Measurements from ENCODE around the gene USP7. TPM values are rescaled to one million over a fixed set of nuclear protein-coding genes. Genes with fewer than 3 reads are reported as not detected.
"Not testable (repeated sequence)": the region's sequence is repeated elsewhere in the genome, so short reads cannot be mapped to it uniquely, and the experiment has no call there.

USP7 gene
- total RNA-seq, 2 donors from 2014 or later = 126 to 131 TPM

GRCh38 chr16:8880839-8881510 lies 82.7 kb downstream of the USP7 start:
- Mint-ChIP-seq H3K36me3 (ENCODE audit: insufficient read depth in 2 of 2) (no peaks in the 10 kb centered on the region), H3K9me3 (no peaks in the 10 kb centered on the region), H3K4me1 (ENCODE audit: low read depth) (peaks cover 19% of the 10 kb centered on the region), H3K27ac (no peak overlapping the region), H3K27me3 (ENCODE audit: low read depth) (peaks cover 7% of the 10 kb centered on the region), H3K4me3 (no peak overlapping the region)
- ATAC-seq (replicated peaks in 1 of 2) (no peak), DNase-seq (no peak)

GRCh38 chr16:8878523-8878911 lies 85.2 kb downstream of the USP7 start:
- H3K4me3 Mint-ChIP-seq = no peak overlapping the region
- peaks cover 22% of the 10 kb centered on the region for H3K4me1 Mint-ChIP-seq (ENCODE audit: low read depth)
- H3K27ac Mint-ChIP-seq = no peak overlapping the region
- no peaks in the 10 kb centered on the region for H3K9me3 Mint-ChIP-seq
- no peak for ATAC-seq (replicated peaks in 1 of 2)
- no peak for DNase-seq
- H3K36me3 Mint-ChIP-seq (ENCODE audit: insufficient read depth in 2 of 2) = no peaks in the 10 kb centered on the region
- H3K27me3 Mint-ChIP-seq (ENCODE audit: low read depth) = no peaks in the 10 kb centered on the region

- Mint-ChIP-seq H3K4me3 (no peak overlapping the region), H3K36me3 (ENCODE audit: insufficient read depth in 2 of 2) (no peaks in the 10 kb centered on the region), H3K27me3 (ENCODE audit: low read depth) (no peaks in the 10 kb centered on the region), H3K27ac (no peak overlapping the region), H3K9me3 (no peaks in the 10 kb centered on the region), H3K4me1 (ENCODE audit: low read depth) (peaks cover 24% of the 10 kb centered on the region)
- DNase-seq = no peak
- ATAC-seq (replicated peaks in 1 of 2) = peak in 1 of 2 donors; percentile 20
These were observed 85.7 kb downstream of the USP7 start for GRCh38 chr16:8877894-8878522.

DNA sequence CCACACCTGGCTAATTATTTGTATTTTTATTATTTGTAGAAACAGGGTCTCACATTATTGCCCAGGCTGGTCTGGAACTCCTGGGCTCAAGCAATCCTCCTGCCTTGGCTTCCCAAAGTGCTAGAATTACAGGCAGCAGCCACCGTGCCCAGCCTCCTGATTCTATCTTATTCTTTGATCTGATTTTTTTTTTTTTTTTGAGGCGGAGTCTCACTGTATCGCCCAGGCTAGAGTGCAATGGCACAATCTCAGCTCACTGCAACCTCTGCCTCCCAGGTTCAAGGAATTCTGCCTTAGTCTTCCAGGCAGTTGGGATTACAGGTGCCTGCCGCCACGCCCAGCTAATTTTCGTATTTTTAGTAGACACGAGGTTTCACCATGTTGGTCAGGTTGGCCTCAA lies 88.4 kb downstream of the USP7 start:
- not testable (repeated sequence) for H3K27ac Mint-ChIP-seq; H3K27me3 Mint-ChIP-seq (ENCODE audit: low read depth); H3K4me3 Mint-ChIP-seq; H3K9me3 Mint-ChIP-seq; ATAC-seq (replicated peaks in 1 of 2); DNase-seq; H3K36me3 Mint-ChIP-seq (ENCODE audit: insufficient read depth in 2 of 2)
- H3K4me1 Mint-ChIP-seq (ENCODE audit: low read depth) = peaks cover 39% of the 10 kb centered on the region

DNA sequence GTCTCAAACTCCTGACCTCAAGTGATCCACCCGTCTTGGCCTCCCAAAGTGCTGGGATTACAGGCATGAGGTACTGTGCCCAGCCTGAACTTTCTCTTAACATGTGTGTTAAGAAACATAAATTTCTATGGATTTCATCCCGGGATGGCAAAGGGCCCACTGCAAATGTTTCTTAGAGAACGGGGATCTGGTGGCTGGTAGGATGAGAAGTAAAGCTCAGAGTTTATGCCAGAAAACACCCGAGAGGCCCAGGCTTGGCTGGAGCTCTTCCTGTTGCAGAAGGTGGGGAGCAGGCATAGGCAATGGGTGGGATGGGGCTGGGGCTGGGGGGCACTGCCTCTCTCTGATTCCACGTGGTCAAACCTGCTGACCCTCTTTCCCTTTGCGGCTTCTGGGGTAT lies 89.3 kb downstream of the USP7 start:
- Mint-ChIP-seq H3K4me3 (no peak overlapping the region), H3K9me3 (no peaks in the 10 kb centered on the region), H3K27ac (no peak overlapping the region), H3K36me3 (ENCODE audit: insufficient read depth in 2 of 2) (no peaks in the 10 kb centered on the region), H3K27me3 (ENCODE audit: low read depth) (no peaks in the 10 kb centered on the region), H3K4me1 (ENCODE audit: low read depth) (peaks cover 44% of the 10 kb centered on the region)
- ATAC-seq (replicated peaks in 1 of 2) = no peak
- DNase-seq = no peak

GRCh38 chr16:8873866-8874195 lies 89.9 kb downstream of the USP7 start:
- peaks cover 49% of the 10 kb centered on the region for H3K4me1 Mint-ChIP-seq (ENCODE audit: low read depth)
- ATAC-seq (replicated peaks in 1 of 2); DNase-seq; H3K4me3 Mint-ChIP-seq; H3K9me3 Mint-ChIP-seq; H3K27me3 Mint-ChIP-seq (ENCODE audit: low read depth); H3K27ac Mint-ChIP-seq; H3K36me3 Mint-ChIP-seq (ENCODE audit: insufficient read depth in 2 of 2): not testable (repeated sequence)

- no peaks in the 10 kb centered on the region for H3K9me3 Mint-ChIP-seq
- no peaks in the 10 kb centered on the region for H3K36me3 Mint-ChIP-seq (ENCODE audit: insufficient read depth in 2 of 2)
- peaks cover 43% of the 10 kb centered on the region for H3K4me1 Mint-ChIP-seq (ENCODE audit: low read depth)
- ATAC-seq (replicated peaks in 1 of 2) = no peak
- DNase-seq = no peak
- no peak overlapping the region for H3K27ac Mint-ChIP-seq
- no peak overlapping the region for H3K4me3 Mint-ChIP-seq
- no peaks in the 10 kb centered on the region for H3K27me3 Mint-ChIP-seq (ENCODE audit: low read depth)
These were observed 90.5 kb downstream of the USP7 start for GRCh38 chr16:8872967-8873865.

- H3K27ac Mint-ChIP-seq = no peak overlapping the region
- no peak for DNase-seq
- H3K27me3 Mint-ChIP-seq (ENCODE audit: low read depth) = no peaks in the 10 kb centered on the region
- no peak overlapping the region for H3K4me3 Mint-ChIP-seq
- no peaks in the 10 kb centered on the region for H3K9me3 Mint-ChIP-seq
- peaks cover 3 to 5% of the 10 kb centered on the region in 2 donors for H3K36me3 Mint-ChIP-seq (ENCODE audit: insufficient read depth in 2 of 2)
- ATAC-seq (replicated peaks in 1 of 2) = no peak
- peaks cover 46% of the 10 kb centered on the region for H3K4me1 Mint-ChIP-seq (ENCODE audit: low read depth)
These were observed 91.6 kb downstream of the USP7 start for GRCh38 chr16:8872071-8872470.

- not testable (repeated sequence) for H3K27me3 Mint-ChIP-seq (ENCODE audit: low read depth); H3K27ac Mint-ChIP-seq; ATAC-seq (replicated peaks in 1 of 2); H3K9me3 Mint-ChIP-seq; H3K36me3 Mint-ChIP-seq (ENCODE audit: insufficient read depth in 2 of 2); DNase-seq
- peak overlapping the region; percentile 95 to 100 for H3K4me3 Mint-ChIP-seq
- peaks cover 65% of the 10 kb centered on the region for H3K4me1 Mint-ChIP-seq (ENCODE audit: low read depth)
These were observed 93.8 kb downstream of the USP7 start for GRCh38 chr16:8869988-8870241.

DNA sequence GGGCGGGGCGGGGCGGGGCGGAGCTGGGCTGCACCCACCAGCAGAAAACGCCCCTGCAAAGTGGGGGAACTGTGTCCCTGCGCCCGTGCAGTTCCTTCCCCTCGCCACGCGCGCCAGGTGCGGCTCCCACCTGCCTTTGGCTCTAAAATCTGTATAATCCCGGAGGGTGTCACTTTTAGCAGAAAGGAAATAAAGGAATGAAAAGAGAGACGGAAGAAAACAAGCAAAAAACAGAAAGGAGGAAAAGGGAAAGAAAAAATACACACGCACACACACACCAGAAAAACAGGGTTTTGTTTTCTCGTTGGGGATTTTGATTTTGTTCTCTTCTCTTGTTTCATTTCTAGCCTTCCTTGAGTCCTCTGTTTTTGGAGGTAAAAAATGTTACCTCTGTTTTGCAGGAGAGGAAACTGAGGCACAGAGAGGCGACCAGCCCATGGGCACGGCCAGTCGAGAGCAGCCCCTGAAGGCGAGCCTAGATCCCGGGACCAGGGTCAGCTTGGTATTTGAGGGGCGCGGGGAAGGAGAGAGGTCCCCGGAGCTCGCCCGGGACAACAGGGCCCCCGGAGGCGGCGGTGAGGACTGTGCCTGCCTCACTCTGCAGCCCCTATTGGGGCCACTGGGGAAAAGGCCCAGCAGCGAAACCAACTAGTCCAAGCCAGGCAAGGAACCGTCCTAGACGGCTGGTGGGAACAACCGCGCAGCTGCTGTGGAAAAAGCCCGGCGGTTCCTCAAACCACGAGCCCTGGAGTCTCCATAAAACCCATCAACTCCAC lies 94.3 kb downstream of the USP7 start:
- peaks cover 4 to 5% of the 10 kb centered on the region in 2 donors for H3K36me3 Mint-ChIP-seq (ENCODE audit: insufficient read depth in 2 of 2)
- H3K4me1 Mint-ChIP-seq (ENCODE audit: low read depth) = peaks cover 63% of the 10 kb centered on the region
- DNase-seq (no peak), ATAC-seq (replicated peaks in 1 of 2) (no peak)
- peak overlapping the region; percentile 96 for H3K27ac Mint-ChIP-seq
- H3K9me3 Mint-ChIP-seq = no peaks in the 10 kb centered on the region
- H3K4me3 Mint-ChIP-seq = peak overlapping the region; percentile 95 to 100
- H3K27me3 Mint-ChIP-seq (ENCODE audit: low read depth) = no peaks in the 10 kb centered on the region

DNA sequence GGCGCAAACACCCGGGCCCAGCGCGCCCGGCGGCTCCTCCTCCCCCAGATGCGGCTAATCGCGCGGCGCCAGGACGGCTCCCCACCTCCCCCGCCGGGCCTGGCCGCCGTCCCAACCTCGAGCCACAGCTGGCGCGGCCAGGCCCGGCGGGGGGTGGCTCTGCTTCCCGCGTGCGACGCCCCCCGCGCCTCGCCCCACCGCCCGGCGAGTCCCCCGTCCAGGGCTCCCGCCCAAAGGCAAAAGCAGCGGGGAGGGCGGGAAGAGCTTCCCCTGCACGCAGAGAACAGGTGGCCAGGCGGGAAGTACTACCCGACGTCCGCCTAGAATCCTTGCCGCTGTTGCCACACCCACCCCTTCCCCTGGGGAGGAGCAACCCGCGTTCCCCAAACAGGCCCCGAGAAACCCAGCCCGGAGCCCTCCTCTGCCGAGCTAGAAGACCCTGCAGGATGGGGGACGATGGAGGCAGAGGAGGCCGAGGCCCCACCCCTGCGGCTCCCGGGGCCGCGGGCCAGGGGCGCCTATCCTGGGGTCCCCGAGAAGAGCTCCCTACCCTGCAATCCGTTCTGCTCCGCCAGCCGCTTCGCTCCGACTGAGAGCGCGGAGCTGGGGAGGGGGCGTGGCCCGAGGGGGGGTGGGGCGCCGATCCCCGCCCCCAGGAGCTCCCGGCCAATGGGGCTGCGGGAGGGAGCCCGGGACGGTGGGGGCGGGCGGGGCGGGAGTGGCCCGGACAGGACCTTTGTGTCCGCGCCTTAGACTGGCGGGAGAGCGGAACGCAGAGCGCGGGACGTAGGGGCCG lies 95.1 kb downstream of the USP7 start, which contains the start of gene CARHSP1:
Gene CARHSP1, minus strand, starts transcription at position 591 of the 796 bp plus-strand sequence. CDS start 9,678 bp downstream, outside the sequence.
- Mint-ChIP-seq H3K4me1 (ENCODE audit: low read depth) (peaks cover 58% of the 10 kb centered on the region), H3K36me3 (ENCODE audit: insufficient read depth in 2 of 2) (peaks cover 4 to 5% of the 10 kb centered on the region in 2 donors), H3K9me3 (no peaks in the 10 kb centered on the region), H3K27me3 (ENCODE audit: low read depth) (no peaks in the 10 kb centered on the region), H3K4me3 (peak within 1 kb of the TSS; percentile 95 to 100), H3K27ac (peak within 1 kb of the TSS; percentile 96)
- ATAC-seq (replicated peaks in 1 of 2) (peak; percentile 77 to 79), DNase-seq (peak; percentile 83 to 91)

GRCh38 chr16:8867932-8868415 lies 95.7 kb downstream of the USP7 start:
- H3K36me3 Mint-ChIP-seq (ENCODE audit: insufficient read depth in 2 of 2) = peaks cover 4 to 5% of the 10 kb centered on the region in 2 donors
- no peaks in the 10 kb centered on the region for H3K9me3 Mint-ChIP-seq
- H3K4me3 Mint-ChIP-seq = peak overlapping the region; percentile 87
- H3K27ac Mint-ChIP-seq = peak overlapping the region; percentile 52
- H3K4me1 Mint-ChIP-seq (ENCODE audit: low read depth) = peaks cover 55% of the 10 kb centered on the region
- no peak for ATAC-seq (replicated peaks in 1 of 2)
- DNase-seq = peak in 1 of 2 donors; percentile 70
- no peaks in the 10 kb centered on the region for H3K27me3 Mint-ChIP-seq (ENCODE audit: low read depth)

All from activated T-cell treated with anti-CD3 and anti-CD28 coated beads, Interleukin-2, amount 50 U/mL, for 72 hours (primary cell).